GM19467 (cell line): Measurements from ENCODE around the gene GRK2.

Experiments used
- ATAC-seq: cut with Tn5 transposase; IDR thresholded peaks from one replicate; pipeline ENCODE4 v1.9.1; 2021; ENCODE audit warnings: mild to moderate bottlenecking, moderate library complexity; ENCODE audit not compliant: unreplicated experiment

GRK2 gene

GRCh38 chr11:67293090-67293489, 26.8 kb downstream of the GRK2 start:
- no peak for ATAC-seq

DNA sequence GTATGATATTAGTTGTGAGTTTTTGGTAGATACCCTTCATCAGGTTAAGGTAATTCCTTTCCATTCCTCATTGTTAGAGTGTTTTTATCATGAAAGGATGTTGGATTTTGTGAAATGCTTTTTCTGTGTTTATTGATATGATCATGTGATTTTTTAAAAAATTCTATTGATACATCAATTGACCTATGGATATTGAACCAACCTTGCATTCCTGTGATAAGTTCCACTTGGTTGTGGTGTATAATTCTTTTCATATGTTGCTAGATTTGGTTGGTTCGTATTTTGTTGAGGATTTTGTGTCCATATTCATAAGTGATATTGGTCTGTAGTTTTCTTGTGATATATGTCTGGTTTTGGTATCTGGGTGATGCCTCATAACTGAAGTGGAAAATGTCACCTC, 29.6 kb downstream of the GRK2 start:
- ATAC-seq, result no peak

- ATAC-seq, result no peak
Observed at GRCh38 chr11:67298786-67299185, 32.5 kb downstream of the GRK2 start.

GRCh38 chr11:67299471-67300191, 33.4 kb downstream of the GRK2 start:
- no peak for ATAC-seq

DNA sequence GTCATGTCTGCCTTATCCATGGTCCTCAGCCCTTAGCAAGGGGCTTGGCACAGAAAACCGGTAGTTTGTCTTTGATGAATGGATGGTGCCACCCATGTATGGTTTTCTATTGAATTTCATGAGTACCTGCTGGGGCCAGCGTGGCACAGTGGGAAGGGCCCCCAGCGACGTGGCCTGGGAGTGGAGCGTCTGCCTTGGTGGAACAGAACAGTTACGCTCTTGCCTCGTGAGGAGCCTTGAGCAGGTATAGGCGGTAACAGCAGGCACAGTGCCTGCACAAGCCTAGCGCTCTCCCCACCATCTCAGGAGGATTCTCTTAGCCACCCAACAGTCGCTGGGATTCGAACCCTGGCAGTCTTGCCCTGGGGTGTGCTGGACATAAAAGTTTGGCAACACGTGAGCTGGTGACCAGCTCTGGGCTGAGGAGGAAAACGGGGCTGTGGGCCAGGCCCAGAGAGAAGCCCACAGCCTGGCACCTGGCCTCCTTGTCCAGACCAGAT, 34.0 kb downstream of the GRK2 start:
- no peak for ATAC-seq

DNA sequence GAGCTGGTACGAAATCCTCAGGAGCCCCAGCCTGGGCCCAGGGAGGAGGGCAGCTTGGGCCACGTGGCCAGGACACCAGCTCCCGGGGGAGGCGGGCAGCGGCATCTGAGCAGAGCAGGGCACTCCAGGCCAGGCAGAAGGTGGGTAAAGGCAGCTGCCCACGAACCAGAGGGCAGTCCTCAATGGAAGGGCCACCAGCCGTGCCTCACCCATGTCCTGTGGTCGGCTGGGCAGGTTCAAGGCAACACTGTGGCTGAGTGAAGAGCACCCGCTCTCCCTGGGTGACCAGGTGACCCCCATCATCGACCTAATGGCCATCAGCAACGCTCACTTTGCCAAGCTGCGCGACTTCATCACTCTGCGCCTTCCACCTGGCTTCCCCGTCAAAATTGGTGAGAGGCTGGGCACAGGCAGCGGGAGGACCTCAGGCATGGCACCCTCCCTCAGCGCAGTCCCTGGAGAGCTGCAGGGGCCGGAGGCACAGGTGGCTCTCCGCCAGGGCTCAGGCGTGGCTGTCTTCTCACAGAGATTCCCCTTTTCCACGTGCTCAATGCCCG, 34.6 kb downstream of the GRK2 start:
- ATAC-seq, result no peak

DNA sequence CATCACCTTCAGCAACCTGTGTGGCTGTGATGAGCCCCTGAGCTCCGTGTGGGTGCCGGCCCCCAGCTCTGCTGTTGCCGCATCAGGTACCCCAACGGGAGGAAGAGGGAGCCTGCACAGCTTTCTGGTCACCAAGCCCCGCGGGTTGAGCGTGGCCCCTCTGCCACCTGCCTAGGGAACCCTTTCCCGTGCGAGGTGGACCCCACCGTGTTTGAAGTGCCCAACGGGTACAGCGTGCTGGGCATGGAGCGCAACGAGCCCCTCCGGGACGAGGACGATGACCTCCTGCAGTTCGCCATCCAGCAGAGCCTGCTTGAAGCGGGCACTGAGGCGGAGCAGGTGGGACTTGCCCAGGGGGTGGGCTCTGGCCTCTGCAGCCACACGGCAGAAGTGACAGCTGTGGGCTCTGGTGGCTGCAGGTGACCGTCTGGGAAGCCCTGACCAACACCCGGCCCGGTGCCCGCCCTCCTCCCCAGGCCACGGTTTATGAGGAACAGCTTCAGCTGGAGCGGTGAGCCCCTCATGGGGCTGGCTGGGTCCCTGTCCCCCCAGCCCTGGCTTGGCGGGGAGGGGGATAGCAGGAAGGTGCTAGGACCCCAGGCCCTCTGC, 35.1 kb downstream of the GRK2 start:
- no peak for ATAC-seq

GRCh38 chr11:67301951-67302516, 35.8 kb downstream of the GRK2 start:
- no peak for ATAC-seq

DNA sequence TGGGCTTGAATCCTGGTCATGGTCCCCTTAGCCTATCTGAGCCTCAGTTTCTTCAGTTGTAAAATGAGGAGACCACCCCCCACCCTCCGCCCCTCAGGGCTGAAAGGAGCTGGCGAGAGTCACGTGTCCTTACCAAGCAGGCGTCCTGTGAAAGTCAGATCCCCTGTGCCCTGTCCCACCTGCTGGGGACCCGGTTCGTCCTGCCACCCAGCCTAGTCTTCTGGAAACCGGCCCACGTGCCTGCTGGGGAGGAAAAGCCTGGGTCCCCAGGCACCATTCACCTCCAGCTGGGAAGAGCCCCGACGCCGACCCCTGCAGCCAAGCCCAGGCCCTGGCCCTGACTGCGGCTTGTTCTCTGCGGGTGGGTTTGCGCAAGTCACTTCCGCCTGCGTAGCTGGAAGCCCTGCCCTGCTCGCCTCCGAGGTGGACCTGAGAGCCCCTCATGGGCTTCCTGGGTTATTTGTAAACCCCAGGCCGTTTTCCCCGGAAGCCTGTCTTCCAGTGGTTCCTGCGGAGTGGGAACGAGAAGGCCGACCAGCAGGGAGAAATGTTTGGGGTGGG, 36.4 kb downstream of the GRK2 start:
- ATAC-seq, result no peak

- no peak for ATAC-seq
Observed at GRCh38 chr11:67303132-67303834, 37.0 kb downstream of the GRK2 start, which contains the start of gene SSH3. Gene SSH3, plus strand, starts transcription at chr11:67303530. Its CDS starts 96 bp downstream, at chr11:67303626.

DNA sequence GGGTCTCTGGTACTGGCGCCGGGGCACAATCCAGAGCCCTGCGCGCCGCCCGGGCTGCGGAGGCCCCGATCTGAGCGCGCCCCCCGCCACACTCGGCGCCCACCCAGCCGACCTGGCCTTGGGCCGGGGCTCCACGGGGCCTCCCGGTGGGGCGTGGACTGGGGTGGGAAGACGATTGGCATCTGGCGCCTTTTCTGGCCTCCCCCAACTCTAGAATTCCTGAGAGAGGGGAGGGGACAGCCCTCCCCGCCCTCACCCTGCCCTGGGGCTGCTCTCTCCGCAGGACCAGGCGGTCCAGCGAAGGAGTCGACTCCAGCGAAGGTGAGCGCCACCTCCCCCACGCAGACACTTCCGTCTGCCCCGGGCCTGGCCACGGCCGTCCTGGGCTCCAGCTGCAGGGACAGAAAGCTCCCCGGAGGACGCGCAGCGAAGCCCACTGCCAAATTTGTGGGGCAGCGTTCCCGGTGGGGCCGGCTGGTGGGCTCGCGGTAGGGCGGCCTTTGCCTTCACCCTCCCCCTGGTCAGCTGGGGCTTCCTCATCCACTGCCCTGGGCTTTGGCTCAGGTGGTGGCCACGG, 37.6 kb downstream of the GRK2 start:
- ATAC-seq, result no peak

DNA sequence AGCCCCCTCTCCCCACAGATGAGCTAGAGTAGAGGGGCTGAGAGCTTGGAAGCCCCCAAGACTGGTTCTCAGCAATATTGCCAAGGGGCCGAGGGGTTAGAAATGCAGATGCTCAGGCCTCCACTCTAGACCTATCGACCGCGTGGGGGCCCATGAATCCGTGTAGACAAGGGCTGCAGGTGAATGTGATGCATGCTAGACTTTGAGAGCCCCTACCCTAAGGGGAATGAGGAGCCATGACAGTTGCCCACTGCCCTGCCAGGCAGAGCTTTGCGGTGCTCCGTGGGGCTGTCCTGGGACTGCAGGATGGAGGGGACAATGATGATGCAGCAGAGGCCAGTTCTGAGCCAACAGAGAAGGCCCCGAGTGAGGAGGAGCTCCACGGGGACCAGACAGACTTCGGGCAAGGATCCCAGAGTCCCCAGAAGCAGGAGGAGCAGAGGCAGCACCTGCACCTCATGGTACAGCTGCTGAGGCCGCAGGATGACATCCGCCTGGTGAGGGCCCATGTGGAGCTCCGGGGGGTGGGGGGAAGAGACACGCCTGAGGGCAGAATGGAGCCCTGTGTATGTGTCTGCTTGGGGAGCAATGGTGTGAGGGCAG, 38.3 kb downstream of the GRK2 start:
- ATAC-seq, result no peak

DNA sequence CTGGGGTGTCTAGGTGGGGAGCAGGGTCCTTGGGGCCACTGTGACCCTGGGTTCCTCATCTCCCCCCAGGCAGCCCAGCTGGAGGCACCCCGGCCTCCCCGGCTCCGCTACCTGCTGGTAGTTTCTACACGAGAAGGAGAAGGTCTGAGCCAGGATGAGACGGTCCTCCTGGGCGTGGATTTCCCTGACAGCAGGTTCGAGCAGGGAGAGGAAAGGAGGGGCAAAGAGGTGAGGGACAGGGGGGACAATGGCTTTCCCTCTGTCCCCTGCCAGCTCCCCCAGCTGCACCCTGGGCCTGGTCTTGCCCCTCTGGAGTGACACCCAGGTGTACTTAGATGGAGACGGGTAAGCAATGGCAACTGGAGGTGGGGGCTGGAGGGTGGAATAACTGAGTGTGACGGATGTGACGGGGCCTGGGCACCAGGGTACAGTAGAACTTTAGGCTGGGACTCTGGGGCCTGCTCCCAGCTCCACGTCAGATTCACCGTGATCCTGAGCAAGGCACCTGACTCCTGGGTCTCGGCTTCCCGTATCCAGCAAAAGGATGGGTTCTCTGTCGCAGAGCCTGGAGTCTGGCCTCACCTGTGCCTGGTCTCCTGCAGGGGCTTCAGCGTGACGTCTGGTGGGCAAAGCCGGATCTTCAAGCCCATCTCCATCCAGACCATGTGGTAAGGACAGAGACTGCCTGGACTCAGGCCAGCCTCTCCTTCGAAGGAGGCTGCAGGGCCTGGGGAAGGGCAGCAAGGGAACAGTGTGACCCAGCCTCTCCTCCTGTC, 40.7 kb downstream of the GRK2 start:
- no peak for ATAC-seq

- ATAC-seq, result no peak
Observed at GRCh38 chr11:67307545-67308001, 41.3 kb downstream of the GRK2 start.

DNA sequence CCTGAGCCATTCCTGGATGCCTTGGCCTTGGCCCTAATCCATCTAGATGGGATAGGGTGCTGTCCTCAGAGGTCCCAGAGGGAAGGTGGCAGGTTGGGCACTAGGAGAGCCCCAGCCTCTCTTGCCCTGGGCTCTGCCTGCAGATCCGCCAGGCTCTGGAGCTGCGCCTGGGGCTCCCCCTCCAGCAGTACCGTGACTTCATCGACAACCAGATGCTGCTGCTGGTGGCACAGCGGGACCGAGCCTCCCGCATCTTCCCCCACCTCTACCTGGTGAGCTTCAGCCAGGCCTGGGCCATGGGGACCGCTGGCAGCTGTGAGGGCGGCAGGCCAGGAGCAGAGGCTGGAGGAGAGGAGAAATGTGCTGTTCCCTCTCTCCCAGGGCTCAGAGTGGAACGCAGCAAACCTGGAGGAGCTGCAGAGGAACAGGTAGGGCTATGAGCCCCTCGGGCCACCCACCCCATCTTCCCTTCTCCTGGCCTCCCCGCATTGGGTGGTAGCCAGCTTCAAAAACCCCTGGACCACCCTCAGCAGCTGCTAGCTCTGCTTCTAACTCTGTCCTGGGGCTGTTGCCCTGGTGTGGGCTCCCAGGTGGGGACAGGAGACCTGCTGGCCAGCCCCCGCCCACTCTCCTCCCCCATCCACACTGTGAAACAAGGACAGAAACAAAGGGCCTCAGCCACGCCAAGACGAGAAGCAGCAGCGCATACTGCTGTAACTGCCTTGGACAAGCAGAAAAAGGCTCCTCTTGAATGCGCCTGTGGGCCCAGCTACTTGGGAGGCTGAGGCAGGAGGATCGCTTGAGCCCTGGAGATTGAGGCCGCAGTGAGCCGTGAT, 42.0 kb downstream of the GRK2 start:
- no peak for ATAC-seq

DNA sequence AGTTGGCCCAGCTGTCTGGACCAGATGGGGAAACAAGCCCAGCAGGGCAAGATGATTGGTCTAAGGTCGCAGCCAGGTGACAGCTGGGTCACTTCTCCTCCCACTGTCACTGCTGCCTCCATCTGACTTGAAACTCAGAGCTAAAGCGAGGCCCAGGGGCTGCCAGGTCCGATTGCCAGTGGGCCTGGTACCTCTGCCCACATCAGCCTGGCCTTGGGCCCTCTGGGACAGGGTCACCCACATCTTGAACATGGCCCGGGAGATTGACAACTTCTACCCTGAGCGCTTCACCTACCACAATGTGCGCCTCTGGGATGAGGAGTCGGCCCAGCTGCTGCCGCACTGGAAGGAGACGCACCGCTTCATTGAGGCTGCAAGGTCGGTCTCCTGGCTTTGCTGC, 42.9 kb downstream of the GRK2 start:
- ATAC-seq, result no peak

DNA sequence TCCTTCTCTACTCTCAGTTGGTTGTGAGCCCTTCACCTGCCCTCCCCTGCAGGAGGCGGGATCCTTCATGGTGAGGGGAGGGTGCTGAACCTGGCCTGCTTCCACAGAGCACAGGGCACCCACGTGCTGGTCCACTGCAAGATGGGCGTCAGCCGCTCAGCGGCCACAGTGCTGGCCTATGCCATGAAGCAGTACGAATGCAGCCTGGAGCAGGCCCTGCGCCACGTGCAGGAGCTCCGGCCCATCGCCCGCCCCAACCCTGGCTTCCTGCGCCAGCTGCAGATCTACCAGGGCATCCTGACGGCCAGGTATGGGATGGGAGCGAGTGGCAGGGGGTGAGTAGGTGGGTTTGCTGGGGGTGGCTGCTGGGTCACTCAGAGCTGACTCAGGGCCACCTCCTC, 43.4 kb downstream of the GRK2 start:
- no peak for ATAC-seq

DNA sequence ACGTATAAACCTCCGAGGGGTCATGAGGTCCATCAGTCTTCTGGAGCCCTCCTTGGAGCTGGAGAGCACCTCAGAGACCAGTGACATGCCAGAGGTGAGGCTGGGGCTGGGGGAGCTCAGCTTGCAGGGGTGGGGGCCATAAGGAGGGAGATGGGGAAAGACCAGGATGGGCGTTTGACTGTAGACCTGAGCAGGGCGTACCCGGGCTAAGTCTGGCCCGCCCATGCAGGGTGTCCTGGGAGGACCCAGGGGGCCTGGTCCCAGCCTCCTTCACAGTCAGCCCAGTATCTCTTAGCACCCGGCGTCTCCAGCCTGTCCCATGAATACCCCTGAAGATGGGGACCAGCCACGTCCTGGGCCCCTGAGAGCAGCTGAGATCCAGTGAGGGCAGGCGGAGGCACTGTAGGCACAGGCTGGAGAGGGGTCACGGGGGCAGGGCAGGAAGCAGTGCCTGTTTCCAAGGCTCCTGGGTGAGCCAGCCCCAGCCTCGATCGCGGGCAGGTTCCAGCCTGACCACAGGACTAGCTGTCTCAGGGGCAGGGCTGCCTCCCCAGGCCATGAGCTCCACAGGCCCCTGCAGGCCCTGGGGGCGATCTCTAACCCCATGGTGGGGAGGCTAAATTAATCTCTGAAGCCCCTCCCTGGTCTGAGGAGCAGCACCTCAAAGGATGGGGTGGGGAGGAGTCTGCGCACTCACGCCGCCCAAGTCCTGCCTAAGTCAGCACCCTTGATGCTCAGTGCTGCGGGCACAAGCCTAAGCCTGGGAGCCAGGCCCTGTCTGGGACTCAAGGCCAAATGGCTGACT, 44.2 kb downstream of the GRK2 start:
- no peak for ATAC-seq
